Thymus (tissue), 11 donors: ENCODE measurements around the gene NCAPG. TPM values are rescaled to one million over a fixed set of nuclear protein-coding genes. Genes with fewer than 3 reads are reported as not detected.

Source experiments
- DNase-seq, 9 donors: peaks; one replicate each; pipeline ENCODE4 v3.0.0-alpha.2; 2013; ENCODE audit warnings: low spot score in 9 of 9, low read depth in 6 of 9, missing footprints in 1 of 9
- H3K27ac ChIP-seq, 2 donors: one replicate each; pipeline ENCODE4 v1.5.1; 2013; ENCODE audit warnings: control low read depth in 1 of 2, low read depth in 1 of 2, low read length in 1 of 2, mild to moderate bottlenecking in 1 of 2, moderate library complexity in 1 of 2
- H3K27me3 ChIP-seq, 2 donors: one replicate each; pipeline ENCODE4 v1.5.1; 2013; ENCODE audit warnings: low read length in 1 of 2; ENCODE audit not compliant: control insufficient read depth in 2 of 2, insufficient read depth in 1 of 2
- H3K36me3 ChIP-seq, 2 donors: one replicate each; pipeline ENCODE4 v1.5.1; 2013; ENCODE audit warnings: low read length in 1 of 2, mild to moderate bottlenecking in 1 of 2, moderate library complexity in 1 of 2; ENCODE audit not compliant: control insufficient read depth in 2 of 2, insufficient read depth in 2 of 2
- H3K4me1 ChIP-seq, 2 donors: one replicate each; pipeline ENCODE4 v1.5.1; 2013; ENCODE audit warnings: low read length in 2 of 2; ENCODE audit not compliant: control insufficient read depth in 2 of 2, insufficient read depth in 2 of 2
- H3K4me3 ChIP-seq, 2 donors: one replicate each; pipeline ENCODE4 v1.5.1; 2013; ENCODE audit warnings: low read length in 2 of 2, control low read depth in 1 of 2, mild to moderate bottlenecking in 1 of 2
- H3K9me3 ChIP-seq, 2 donors: one replicate each; pipeline ENCODE4 v1.5.1; 2013; ENCODE audit warnings: low read length in 1 of 2, mild to moderate bottlenecking in 1 of 2; ENCODE audit not compliant: control insufficient read depth in 2 of 2, insufficient read depth in 1 of 2
- WGBS: extraction: QIAGEN DNeasy Blood & Tissue Kit; methylation state at CpG from one replicate; pipeline ENCODE4 v1.1.7; 2013; 5-methylcytosine and 5-hydroxymethylcytosine counted together
- polyA plus RNA-seq: library from polyadenylated mRNA; stranded (reverse); fragments of 200-250 nt; gene quantifications from one replicate; pipeline ENCODE4 v1.2.3, GENCODE V29; 2013
- total RNA-seq: library from RNA; stranded (reverse); fragments of 120-200 nt; gene quantifications from one replicate; pipeline ENCODE4 v1.2.4, GENCODE V29; 2013
- donor health status: healthy.

NCAPG gene
- total and polyA plus RNA-seq, 2 donors, result 4.6 to 60.5 TPM

DNA sequence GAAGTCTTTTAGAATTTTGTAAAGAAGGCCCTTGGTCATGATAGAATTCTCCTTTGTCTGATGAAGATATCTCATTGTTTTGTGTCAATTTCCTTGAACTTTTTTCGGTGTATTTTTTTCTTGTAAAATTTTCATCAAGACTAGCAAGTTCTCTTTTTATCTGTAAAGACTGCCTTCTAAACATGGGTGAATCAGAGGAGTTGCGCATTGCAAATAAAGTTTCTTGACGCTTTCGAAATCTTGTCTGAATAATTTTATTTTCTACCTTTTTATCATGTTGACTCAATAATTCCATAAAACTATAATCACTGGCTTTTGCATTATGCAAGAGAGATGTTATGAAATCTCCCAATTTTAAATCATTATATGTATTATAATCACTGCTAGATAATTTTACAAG lies 66.2 kb downstream of the NCAPG start:
- 98% methylated on average over 4 of the region's 4 CpGs for WGBS
- Histone ChIP-seq H3K27ac (no peak overlapping the region), H3K36me3 (no peaks in the 10 kb centered on the region), H3K27me3 (no peaks in the 10 kb centered on the region), H3K9me3 (no peaks in the 10 kb centered on the region), H3K4me1 (no peaks in the 10 kb centered on the region), H3K4me3 (no peak overlapping the region)
- DNase-seq, result no peak

DNA sequence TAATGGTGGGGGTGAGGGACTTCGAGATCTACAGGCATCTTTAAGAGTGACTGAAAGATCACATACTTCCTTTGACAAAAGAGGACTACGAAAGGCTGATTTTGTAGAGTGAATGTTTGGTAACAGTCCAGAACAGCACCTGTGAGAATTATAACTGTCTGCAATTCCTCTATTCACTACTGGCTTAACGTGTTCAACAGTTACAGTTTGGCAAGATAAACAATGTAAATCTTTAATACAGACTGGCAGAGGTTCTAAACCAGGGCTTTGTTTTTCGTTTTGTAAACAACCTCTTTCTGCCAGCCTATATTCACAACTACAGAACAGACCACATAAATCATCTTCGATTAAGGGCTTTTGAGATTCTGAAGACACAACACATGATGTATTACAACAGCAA lies 66.9 kb downstream of the NCAPG start:
- H3K4me1 ChIP-seq, result no peaks in the 10 kb centered on the region
- WGBS, result 97% methylated on average over 5 of the region's 5 CpGs
- H3K9me3 ChIP-seq, result no peaks in the 10 kb centered on the region
- no peak overlapping the region for H3K27ac ChIP-seq
- no peaks in the 10 kb centered on the region for H3K36me3 ChIP-seq
- DNase-seq, result no peak
- H3K4me3 ChIP-seq, result no peak overlapping the region
- H3K27me3 ChIP-seq, result no peaks in the 10 kb centered on the region

DNA sequence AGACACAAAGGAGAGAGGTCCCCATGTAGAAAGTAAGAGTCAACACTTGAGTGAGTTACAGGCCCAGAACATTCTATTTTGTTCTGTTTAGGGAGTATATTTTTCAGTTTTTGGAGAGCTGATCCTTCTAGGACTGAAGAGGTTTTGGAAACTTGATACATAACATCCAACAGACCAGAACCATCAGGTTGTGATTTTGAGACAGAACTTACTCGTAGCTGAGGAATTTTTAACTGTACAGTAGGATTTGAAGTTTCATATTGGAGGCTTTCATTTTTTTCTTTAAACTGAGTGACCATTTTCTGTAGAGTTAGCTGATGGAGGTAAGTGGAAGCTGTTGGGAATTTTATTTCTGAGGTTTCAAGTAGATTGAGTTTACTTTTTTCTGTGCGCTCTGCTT lies 73.3 kb downstream of the NCAPG start:
- DNase-seq, result no peak
- H3K4me1 ChIP-seq, result no peaks in the 10 kb centered on the region
- peaks cover 0 to 5% of the 10 kb centered on the region in 2 donors for H3K36me3 ChIP-seq
- H3K27me3 ChIP-seq, result no peaks in the 10 kb centered on the region
- H3K27ac ChIP-seq, result no peak overlapping the region
- H3K9me3 ChIP-seq, result no peaks in the 10 kb centered on the region
- 97% methylated on average over 2 of the region's 2 CpGs for WGBS
- H3K4me3 ChIP-seq, result no peak overlapping the region

DNA sequence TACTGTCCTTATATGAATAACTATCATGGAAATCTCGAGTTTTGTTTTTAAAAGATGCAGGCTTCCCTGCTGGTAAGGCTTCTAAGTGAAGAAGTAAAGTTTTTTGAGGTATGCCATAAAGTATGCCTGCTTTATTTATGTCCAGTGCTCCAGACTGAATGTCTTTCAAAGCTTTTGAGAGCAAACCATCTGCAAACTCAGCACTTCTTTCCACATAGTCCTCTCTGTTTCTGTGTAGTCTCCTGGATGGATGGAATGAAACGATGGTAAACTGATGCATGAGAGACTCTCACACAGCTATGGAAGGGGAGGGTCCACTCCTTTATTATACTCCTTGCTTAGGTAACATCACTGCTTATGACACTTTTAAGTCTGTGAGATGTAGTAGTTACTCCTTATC lies 73.7 kb downstream of the NCAPG start:
- no peak overlapping the region for H3K27ac ChIP-seq
- H3K9me3 ChIP-seq, result no peaks in the 10 kb centered on the region
- peaks cover 0 to 5% of the 10 kb centered on the region in 2 donors for H3K36me3 ChIP-seq
- DNase-seq, result no peak
- WGBS, result 98% methylated on average over 2 of the region's 2 CpGs
- H3K4me3 ChIP-seq, result no peak overlapping the region
- H3K4me1 ChIP-seq, result no peaks in the 10 kb centered on the region
- no peaks in the 10 kb centered on the region for H3K27me3 ChIP-seq

DNA sequence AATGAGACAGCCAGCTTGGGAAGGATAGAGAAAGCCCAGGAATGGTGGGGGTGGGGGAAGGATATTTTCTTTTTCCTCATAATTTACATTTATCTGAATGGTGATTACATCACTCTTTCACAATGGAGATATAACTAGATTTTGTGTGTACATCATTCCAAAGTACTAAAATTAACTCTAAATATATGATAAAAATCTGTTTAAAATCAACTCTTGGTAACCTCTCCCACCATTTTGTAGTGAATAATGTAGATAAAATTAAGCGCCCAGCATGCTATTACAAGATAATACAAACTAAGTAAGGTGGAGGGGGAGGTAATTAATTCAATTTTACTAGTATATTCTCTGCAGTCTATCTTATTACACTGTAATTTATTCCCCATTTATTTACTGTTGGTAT lies 78.9 kb downstream of the NCAPG start:
- Histone ChIP-seq H3K4me1 (no peaks in the 10 kb centered on the region), H3K27me3 (no peaks in the 10 kb centered on the region), H3K4me3 (no peak overlapping the region), H3K36me3 (peaks cover 0 to under 1% of the 10 kb centered on the region in 2 donors), H3K27ac (no peak overlapping the region), H3K9me3 (no peaks in the 10 kb centered on the region)
- no peak for DNase-seq
- 96% methylated on average over 1 of the region's 1 CpG for WGBS

DNA sequence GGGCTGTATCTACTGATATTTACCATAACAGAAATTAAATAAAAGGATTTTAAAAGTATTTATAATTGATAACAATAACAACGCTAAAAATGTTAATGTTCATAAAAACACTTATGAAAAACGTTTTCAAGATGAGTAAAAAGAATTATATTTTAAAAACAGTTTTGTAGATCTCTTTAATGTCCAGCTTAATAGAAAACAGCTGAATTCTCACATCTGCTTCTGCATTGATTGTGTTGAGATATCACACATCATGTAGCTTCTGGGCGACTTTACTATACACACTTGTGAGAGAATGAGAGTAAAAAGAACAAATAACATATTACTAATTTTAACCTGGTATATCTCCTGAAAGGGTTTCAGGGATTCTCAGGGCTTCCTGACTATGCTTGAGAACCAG lies 83.6 kb downstream of the NCAPG start:
- no peaks in the 10 kb centered on the region for H3K9me3 ChIP-seq
- H3K36me3 ChIP-seq, result no peaks in the 10 kb centered on the region
- no peaks in the 10 kb centered on the region for H3K27me3 ChIP-seq
- H3K4me1 ChIP-seq, result no peaks in the 10 kb centered on the region
- no peak overlapping the region for H3K4me3 ChIP-seq
- no peak for DNase-seq
- WGBS, result 97% methylated on average over 3 of the region's 3 CpGs
- no peak overlapping the region for H3K27ac ChIP-seq

Other genes with a start within 250 kb of the NCAPG start
- gene LAP3, start 233.8 kb upstream of the NCAPG start, total RNA-seq, result 130 TPM
- 105 TPM for gene LAP3, start 233.8 kb upstream of the NCAPG start, polyA plus RNA-seq
- 46.1 TPM for gene MED28, start 196.3 kb upstream of the NCAPG start, total RNA-seq
- 17.4 TPM for gene MED28, start 196.3 kb upstream of the NCAPG start, polyA plus RNA-seq
- gene FAM184B, start 29.4 kb upstream of the NCAPG start, total RNA-seq, result 0.05 TPM
- 0.09 TPM for gene FAM184B, start 29.4 kb upstream of the NCAPG start, polyA plus RNA-seq
- gene DCAF16, start 222 bp upstream of the NCAPG start, total RNA-seq, result 30.5 TPM
- gene DCAF16, start 222 bp upstream of the NCAPG start, polyA plus RNA-seq, result 21.3 TPM
- gene LCORL, start 210.8 kb downstream of the NCAPG start, total RNA-seq, result 13.3 TPM
- gene LCORL, start 210.8 kb downstream of the NCAPG start, polyA plus RNA-seq, result 4.5 TPM